Kidney epithelial cell (primary cell): ENCODE measurements around the gene ZBTB40. TPM values are rescaled to one million over a fixed set of nuclear protein-coding genes. Genes with fewer than 3 reads are reported as not detected.

ENCODE experiments used
- DNase-seq: peaks from one replicate; pipeline ENCODE4 v3.0.0-alpha.2; 2010; ENCODE audit warnings: low read depth
- H3K27me3 ChIP-seq: 2 replicates; pipeline ENCODE4 v1.6.0; 2011; ENCODE audit warnings: low read length; ENCODE audit not compliant: control insufficient read depth, insufficient read depth
- H3K36me3 ChIP-seq: 2 replicates; pipeline ENCODE4 v1.5.1; 2011; ENCODE audit warnings: low read length; ENCODE audit not compliant: control insufficient read depth, insufficient read depth
- H3K4me3 ChIP-seq: 2 replicates; pipeline ENCODE4 v1.5.1; 2011; ENCODE audit warnings: low read depth, mild to moderate bottlenecking, control low read depth, low read length
- CTCF ChIP-seq: IDR thresholded peaks from 2 replicates; pipeline ENCODE4 v1.5.1; 2011; ENCODE audit warnings: mild to moderate bottlenecking, moderate library complexity, low read length, control low read depth, inconsistent platforms; ENCODE audit not compliant: insufficient read depth, poor library complexity, severe bottlenecking
- total RNA-seq: library from RNA; depleted of rRNA; stranded (reverse); fragments of >200 nt; gene quantifications from 2 replicates; pipeline ENCODE4 v1.2.3, GENCODE V29; 2015

Gene ZBTB40
- total RNA-seq, 1 donor from 2014 or later, result 16.3 TPM

DNA sequence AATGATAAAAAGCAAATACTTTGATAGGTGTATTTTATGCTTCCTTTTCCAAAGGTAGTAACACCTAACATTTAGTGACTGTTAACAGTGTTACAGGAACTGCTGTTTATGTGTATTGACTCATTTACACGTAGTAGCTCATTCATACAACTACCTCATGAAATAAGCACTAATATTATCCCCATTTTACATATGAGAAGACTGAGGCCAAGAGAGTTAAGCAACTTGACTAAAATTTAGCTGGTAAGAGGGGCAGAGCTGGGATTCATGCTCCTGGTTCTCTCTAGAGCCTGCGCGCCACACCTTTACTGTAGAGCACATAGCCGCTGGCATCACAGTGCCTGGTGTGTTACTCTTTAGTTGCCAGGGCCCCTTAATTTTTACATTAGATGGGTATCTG is 11.3 kb downstream of the ZBTB40 start:
- TF ChIP-seq CTCF, result no peak
- DNase-seq, result no peak
- no peaks in the 10 kb centered on the region for H3K36me3 ChIP-seq

GRCh38 chr1:22465015-22465565 is 13.4 kb downstream of the ZBTB40 start:
- Histone ChIP-seq H3K27me3 (no peaks in the 10 kb centered on the region), H3K4me3 (no peak overlapping the region), H3K36me3 (no peaks in the 10 kb centered on the region)
- no peak for TF ChIP-seq CTCF
- no peak for DNase-seq

More for the DNA sequence above, 11.3 kb downstream of the ZBTB40 start:
- Histone ChIP-seq H3K4me3 (no peak overlapping the region), H3K27me3 (no peaks in the 10 kb centered on the region)

GRCh38 chr1:22465671-22466070 is 14.0 kb downstream of the ZBTB40 start:
- Histone ChIP-seq H3K36me3 (no peaks in the 10 kb centered on the region), H3K27me3 (no peaks in the 10 kb centered on the region), H3K4me3 (no peak overlapping the region)
- no peak for DNase-seq
- no peak for TF ChIP-seq CTCF

DNA sequence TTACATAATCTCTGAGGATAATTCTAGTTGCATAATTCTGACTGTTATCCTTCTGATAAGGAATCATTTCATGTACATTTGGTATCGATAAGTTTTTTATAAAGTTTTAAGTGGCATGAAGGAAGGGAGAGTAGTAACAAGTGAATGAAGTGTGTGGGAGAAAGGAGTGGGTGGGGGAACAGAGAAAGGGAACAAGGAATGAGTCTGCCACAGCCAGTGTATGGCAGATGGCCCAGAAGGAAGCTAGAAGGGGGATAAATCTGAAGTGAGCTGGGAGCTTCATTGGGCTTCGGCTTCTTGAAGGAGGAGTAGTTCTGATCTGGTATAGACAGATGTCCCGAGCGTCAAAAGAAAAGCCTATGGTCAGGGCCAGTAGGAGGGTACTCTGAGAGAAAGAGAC is 18.6 kb downstream of the ZBTB40 start:
- DNase-seq, result no peak
- no peaks in the 10 kb centered on the region for H3K27me3 ChIP-seq
- no peak overlapping the region for H3K4me3 ChIP-seq
- no peak for TF ChIP-seq CTCF
- H3K36me3 ChIP-seq, result no peaks in the 10 kb centered on the region

- DNase-seq, result no peak
- H3K27me3 ChIP-seq, result no peaks in the 10 kb centered on the region
- no peaks in the 10 kb centered on the region for H3K36me3 ChIP-seq
- H3K4me3 ChIP-seq, result no peak overlapping the region
- no peak for TF ChIP-seq CTCF
These were observed 19.4 kb downstream of the ZBTB40 start for GRCh38 chr1:22471078-22471477.

- Histone ChIP-seq H3K4me3 (no peak overlapping the region), H3K36me3 (no peaks in the 10 kb centered on the region), H3K27me3 (no peaks in the 10 kb centered on the region)
- no peak for TF ChIP-seq CTCF
- DNase-seq, result no peak
These were observed 20.0 kb downstream of the ZBTB40 start for GRCh38 chr1:22471610-22472009.
